ENCODE data around the gene ORAI3.

Gene ORAI3

DNA sequence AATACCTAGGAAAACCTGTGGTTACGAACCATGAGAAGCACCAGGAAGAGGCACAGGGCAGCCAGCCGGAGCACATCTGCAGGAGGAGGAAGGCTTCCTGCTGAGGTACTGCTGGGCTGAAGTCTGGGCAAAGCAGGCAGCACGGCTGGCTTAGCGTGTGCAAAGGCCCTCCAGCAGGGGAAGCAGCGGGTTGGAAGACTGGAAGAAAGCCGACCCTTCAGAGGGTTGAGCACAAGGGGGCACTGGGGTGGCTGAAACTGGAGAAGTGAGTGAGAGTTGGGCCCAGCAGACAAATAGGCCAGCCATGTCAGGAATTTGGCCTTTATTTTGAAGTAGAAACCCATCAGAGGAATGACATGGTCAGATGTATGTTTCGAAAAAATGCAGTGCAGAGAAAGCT is 24.0 kb downstream of the ORAI3 start:
- no peak for DNase-seq

DNA sequence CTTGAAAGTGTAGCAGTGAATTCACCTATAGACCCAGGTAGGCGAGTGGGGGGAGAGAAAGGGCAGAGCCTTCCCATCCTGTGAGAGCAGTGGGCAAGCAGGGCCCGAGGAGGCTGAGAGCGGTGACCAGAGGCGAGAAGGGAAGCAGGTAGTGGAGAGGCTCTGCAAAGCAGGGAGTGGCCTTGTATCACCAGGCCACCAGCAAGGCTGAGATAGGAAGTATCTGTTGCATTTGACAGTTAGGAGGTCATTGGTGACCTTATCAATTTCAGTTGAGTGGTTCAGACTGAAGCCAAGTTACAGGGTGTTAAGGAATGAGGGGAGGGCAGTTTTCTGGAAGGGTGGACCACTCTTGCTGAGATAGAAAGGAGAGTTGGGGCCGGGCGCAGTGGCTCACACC is 25.5 kb downstream of the ORAI3 start:
- DNase-seq, result no peak

GRCh38 chr16:30976486-30976885 is 27.6 kb downstream of the ORAI3 start:
- DNase-seq, result no peak

DNA sequence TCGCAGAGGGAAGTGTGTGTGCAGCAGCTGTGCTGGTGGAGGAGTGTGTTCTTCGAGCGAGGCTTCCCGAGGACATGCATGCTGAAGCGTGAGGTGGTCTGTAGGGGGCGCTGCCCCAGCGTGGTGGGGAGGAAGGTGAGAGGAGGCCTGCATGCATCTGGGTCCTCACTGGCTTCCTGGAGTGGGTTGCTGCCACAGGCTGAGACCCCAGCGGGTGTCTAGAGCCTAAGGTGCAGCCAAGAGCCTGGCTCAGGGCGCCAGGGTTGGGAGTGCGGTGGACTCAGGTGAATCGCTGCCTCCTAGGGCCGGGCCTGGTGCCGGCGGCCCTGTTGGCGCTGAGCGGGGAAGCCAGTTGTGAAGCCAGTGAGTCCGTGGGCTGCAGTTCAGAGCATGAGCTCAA is 28.6 kb downstream of the ORAI3 start:
- DNase-seq, result no peak

GRCh38 chr16:30979170-30980022 is 30.5 kb downstream of the ORAI3 start:
- no peak for DNase-seq

DNA sequence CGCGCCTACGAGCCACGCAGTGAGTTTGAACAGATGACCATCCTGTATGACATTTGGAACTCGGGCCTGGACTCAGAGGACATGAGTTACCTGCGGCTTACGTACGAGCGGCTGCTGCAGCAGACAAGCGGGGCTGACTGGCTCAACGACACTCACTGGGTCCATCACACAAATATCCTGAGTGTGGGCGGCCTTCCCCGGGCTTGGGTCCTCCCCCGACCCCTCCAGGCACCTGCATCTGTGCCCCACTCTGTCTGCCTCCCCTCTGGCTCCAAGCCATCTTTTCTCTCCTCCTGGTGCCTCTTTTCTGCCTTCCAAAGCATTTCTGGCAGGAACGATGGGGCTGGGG is 31.1 kb downstream of the ORAI3 start:
- no peak for DNase-seq

DNA sequence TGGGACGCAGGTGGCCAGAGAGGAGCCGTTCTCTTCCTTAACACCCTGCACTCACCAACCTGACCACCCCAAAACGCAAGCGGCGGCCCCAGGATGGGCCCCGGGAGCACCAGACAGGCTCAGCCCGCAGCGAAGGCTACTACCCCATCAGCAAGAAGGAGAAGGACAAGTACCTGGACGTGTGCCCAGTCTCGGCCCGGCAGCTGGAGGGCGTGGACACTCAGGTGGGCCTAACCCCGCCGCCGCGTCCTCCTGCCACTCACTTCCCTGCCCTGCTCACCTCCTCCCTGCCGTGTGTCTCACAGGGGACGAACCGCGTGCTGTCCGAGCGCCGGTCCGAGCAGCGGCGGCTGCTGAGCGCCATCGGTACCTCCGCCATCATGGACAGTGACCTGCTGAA is 31.6 kb downstream of the ORAI3 start:
- DNase-seq, result no peak

DNA sequence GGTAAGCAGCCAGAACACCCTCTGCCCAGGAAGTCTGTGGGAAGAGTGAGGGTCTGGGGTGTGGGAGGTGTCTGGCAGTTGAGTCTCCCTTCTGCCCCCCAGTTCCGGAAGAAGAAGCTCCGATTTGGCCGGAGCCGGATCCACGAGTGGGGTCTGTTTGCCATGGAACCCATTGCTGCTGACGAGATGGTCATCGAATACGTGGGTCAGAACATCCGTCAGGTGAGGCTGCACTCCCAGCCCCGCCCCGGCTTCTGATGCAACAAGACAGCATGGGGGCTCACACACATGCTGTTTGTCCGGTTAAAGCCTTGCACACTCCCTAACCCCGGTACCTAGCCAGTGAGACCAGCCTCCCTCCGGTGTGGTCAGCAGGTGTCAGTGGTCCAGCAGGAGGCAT is 32.1 kb downstream of the ORAI3 start:
- DNase-seq, result no peak

- DNase-seq, result no peak
Measured at GRCh38 chr16:30982548-30983288, 33.9 kb downstream of the ORAI3 start.

- DNase-seq, result no peak
Measured at GRCh38 chr16:30983289-30983889, 34.5 kb downstream of the ORAI3 start.

- no peak for DNase-seq
Measured at GRCh38 chr16:30983898-30984610, 35.2 kb downstream of the ORAI3 start.

GRCh38 chr16:30984669-30985400 is 36.0 kb downstream of the ORAI3 start, which contains the start of gene HSD3B7:
HSD3B7 (plus strand) TSS chr16:30985207; CDS start chr16:30985659, 452 bp downstream.
- DNase-seq, result peak; percentile 73 to 74

- no peak for DNase-seq
Measured at GRCh38 chr16:30985401-30986128, 36.7 kb downstream of the ORAI3 start.

DNA sequence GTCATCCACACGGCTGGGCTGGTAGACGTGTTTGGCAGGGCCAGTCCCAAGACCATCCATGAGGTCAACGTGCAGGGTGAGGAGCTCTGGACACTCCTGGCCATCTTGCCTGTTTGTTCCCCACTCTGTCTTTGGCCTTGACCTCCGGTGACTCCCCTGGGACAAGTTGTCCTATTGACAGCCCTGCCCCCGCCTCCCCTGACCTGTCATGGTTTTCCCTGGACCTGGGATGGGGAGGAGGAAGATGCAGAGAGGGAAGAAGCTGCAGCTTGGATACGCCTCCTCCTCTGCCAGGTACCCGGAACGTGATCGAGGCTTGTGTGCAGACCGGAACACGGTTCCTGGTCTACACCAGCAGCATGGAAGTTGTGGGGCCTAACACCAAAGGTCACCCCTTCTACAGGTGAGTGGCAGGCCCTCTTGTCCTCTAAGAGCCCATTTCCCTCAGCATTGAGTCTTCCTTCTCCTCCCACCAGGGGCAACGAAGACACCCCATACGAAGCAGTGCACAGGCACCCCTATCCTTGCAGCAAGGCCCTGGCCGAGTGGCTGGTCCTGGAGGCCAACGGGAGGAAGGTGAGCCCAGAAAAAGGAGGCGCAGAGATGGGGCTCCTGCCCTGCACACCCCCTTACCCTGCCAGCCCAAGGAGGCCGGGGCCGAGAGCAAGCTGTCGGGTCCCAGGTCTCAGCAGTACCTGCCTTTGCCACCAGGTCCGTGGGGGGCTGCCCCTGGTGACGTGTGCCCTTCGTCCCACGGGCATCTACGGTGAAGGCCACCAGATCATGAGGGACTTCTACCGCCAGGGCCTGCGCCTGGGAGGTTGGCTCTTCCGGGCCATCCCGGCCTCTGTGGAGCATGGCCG is 37.5 kb downstream of the ORAI3 start:
- DNase-seq, result no peak

DNA sequence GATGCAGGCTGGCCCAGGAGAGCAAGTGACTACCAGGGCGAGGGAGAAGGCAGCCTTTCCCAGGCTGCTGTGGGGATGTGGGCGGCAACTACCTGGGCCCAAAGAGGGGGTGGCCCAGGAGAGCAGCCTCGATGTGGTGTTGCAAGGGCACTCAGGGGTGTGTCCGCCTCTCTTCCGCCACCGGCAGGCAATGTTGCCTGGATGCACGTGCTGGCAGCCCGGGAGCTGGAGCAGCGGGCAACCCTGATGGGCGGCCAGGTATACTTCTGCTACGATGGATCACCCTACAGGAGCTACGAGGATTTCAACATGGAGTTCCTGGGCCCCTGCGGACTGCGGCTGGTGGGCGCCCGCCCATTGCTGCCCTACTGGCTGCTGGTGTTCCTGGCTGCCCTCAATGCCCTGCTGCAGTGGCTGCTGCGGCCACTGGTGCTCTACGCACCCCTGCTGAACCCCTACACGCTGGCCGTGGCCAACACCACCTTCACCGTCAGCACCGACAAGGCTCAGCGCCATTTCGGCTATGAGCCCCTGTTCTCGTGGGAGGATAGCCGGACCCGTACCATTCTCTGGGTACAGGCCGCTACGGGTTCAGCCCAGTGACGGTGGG is 38.8 kb downstream of the ORAI3 start:
- DNase-seq, result no peak

- DNase-seq, result no peak
Measured at GRCh38 chr16:30989469-30990047, 40.7 kb downstream of the ORAI3 start.

GRCh38 chr16:30990105-30990504 is 41.2 kb downstream of the ORAI3 start:
- no peak for DNase-seq

DNA sequence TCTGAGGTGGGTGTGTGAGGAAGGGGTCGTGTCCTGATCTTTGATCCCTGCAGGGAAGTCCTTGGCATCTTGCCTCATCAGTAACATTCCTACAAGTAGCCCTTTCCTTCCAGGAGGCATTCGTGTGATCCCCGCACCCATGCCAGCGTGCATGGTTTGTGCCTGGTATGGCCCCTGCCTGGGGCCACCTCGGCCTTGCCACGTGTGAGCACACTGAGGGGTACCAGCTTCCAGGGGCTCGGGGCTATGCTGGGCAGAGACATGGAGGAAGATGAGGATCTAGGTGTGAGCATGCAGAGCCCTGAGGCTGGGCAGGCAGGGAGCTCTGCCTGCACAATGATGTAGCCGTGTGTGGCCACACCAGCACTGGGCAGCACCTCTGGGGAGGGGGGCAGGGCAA is 42.2 kb downstream of the ORAI3 start:
- no peak for DNase-seq

DNA sequence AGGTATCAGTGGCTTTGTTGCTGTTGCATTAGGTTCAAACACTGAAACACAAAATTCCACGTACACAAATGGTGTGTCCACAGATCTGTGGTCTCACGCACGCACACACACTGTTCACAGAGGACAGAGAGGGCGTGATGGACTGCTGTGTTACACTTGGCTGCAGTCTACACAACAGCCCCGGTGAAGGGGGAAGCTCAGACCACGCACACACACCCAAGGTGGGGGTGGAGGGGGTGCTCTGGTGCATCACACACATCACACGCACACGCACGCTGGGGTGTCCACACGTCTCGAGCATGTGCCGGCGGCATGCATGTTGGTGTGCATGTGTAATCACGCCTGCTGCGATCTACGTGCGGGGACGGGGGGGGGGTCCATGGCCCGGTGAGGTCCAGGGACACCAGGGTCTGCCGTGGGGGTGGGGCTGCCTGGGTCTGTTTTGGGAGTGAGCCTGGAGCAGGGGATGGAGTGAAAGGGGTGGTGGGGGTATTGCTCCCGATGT is 43.5 kb downstream of the ORAI3 start:
- no peak for DNase-seq
